Testis (tissue), 5 donors: Measurements from ENCODE around the gene MYO19. TPM values are rescaled to one million over a fixed set of nuclear protein-coding genes. Genes with fewer than 3 reads are reported as not detected.

Experiments used
- DNase-seq: peaks from one replicate; pipeline ENCODE4 v3.0.0-alpha.2; 2019
- H3K27ac ChIP-seq, 2 donors: fragments of 200-600 bp; sonication (generic); one replicate each; pipeline ENCODE4 v1.5.1; 2019
- H3K27me3 ChIP-seq: fragments of 200-600 bp; sonication (generic); one replicate; pipeline ENCODE4 v1.5.1; 2019
- H3K36me3 ChIP-seq: fragments of 200-600 bp; sonication (generic); one replicate; pipeline ENCODE4 v1.5.1; 2017; ENCODE audit warnings: low read depth; ENCODE audit errors: missing control alignments
- H3K4me1 ChIP-seq: fragments of 200-600 bp; sonication (generic); one replicate; pipeline ENCODE4 v1.5.1; 2019
- H3K4me3 ChIP-seq, 2 donors: fragments of 200-600 bp; sonication (generic); one replicate each; pipeline ENCODE4 v1.5.1; 2017 to 2019
- H3K9me3 ChIP-seq: fragments of 200-600 bp; sonication (generic); one replicate; pipeline ENCODE4 v1.5.1; 2017
- CTCF ChIP-seq, 3 experiments: fragments of 450-650 bp in 2 of 3; fragments of 200-600 bp in 1 of 3; sonication (generic) in 1 of 3; IDR thresholded peaks; one replicate each; pipeline ENCODE4 v1.5.1; 2016 to 2019; ENCODE audit warnings: antibody characterized with exemption in 3 of 3, mild to moderate bottlenecking in 2 of 3, moderate library complexity in 1 of 3
- POLR2A ChIP-seq: fragments of 450-650 bp; IDR thresholded peaks from one replicate; pipeline ENCODE4 v1.6.1; 2017; ENCODE audit warnings: antibody characterized with exemption, mild to moderate bottlenecking, moderate library complexity
- WGBS, 2 donors: methylation state at CpG; one replicate each; pipeline ENCODE4 v1.1.5; 2018; 5-methylcytosine and 5-hydroxymethylcytosine counted together
- intact Hi-C: fragments of 100-400 bp; cut with DNase I; formaldehyde crosslinking; loops from one replicate; pipeline ENCODE4 v1.15.1; 2023; ENCODE audit warnings: low total_unique reads
- long read RNA-seq, 2 donors: transcript quantifications; one replicate each; lab custom pipeline, GENCODE V29; 2026
- polyA plus RNA-seq: library from polyadenylated mRNA; stranded (reverse); fragments of 350-450 nt; fragmentation: Illumina TruSeq; extraction: RNeasy Lipid Tissue Mini Kit (QIAGEN cat#74804); gene quantifications from one replicate; pipeline ENCODE4 v1.2.3, GENCODE V29; 2014; ENCODE audit warnings: low read depth, low replicate concordance; ENCODE audit not compliant: insufficient read depth
- total RNA-seq, 2 donors: library from RNA; depleted of rRNA; stranded (reverse); fragments of >200 nt; gene quantifications; one replicate each; pipeline ENCODE4 v1.2.3, GENCODE V29; 2016

Gene MYO19
- total RNA-seq: 100 to 1,000 TPM; 128 to 163 TPM
- polyA plus RNA-seq: 52.2 TPM
- long read RNA-seq, donor 1, partial matches to known transcripts: 121 of 150 reads
- long read RNA-seq, donor 1, other reads (novel, unspliced or antisense): 24 of 150 reads
- long read RNA-seq, donor 2, partial matches to known transcripts: 13 of 15 reads
- long read RNA-seq, donor 2, other reads (novel, unspliced or antisense): 0 of 15 reads

GRCh38 chr17:36534840-36535668 lies at the start of gene MYO19, which contains the start of gene PIGW:
TSS of gene MYO19 (minus strand) at chr17:36534868. CDS start at chr17:36532538, 2,330 bp downstream.
TSS of gene PIGW (plus strand) at chr17:36534987. CDS start at chr17:36537102, 2,115 bp downstream.
- peak within 1 kb of the TSS; percentile 83 to 89 for H3K4me3 ChIP-seq
- intact Hi-C loops: no loop called here
- no peaks in the 10 kb centered on the region for H3K9me3 ChIP-seq
- no peaks in the 10 kb centered on the region for H3K36me3 ChIP-seq
- TF ChIP-seq POLR2A (no peak), CTCF (IDR thresholded peaks at IDR 0.05) (peak in 1 of 3 experiments; percentile 9)
- WGBS, 2 donors: 0% methylated on average over 14 to 76 of the region's 83 CpGs
- H3K4me1 ChIP-seq: peaks cover 8% of the 10 kb centered on the region
- H3K27me3 ChIP-seq: no peaks in the 10 kb centered on the region
- peak; percentile 89 for DNase-seq
- H3K27ac ChIP-seq: peak within 1 kb of the TSS; percentile 86 to 88

GRCh38 chr17:36583787-36584186 lies 49.1 kb upstream of the MYO19 start:
- DNase-seq: no peak
- Histone ChIP-seq H3K27ac (no peak overlapping the region), H3K27me3 (no peaks in the 10 kb centered on the region), H3K4me3 (no peak overlapping the region), H3K36me3 (no peaks in the 10 kb centered on the region), H3K4me1 (no peaks in the 10 kb centered on the region), H3K9me3 (no peaks in the 10 kb centered on the region)
- intact Hi-C loops: no loop called here
- no peak for TF ChIP-seq POLR2A
- TF ChIP-seq CTCF (IDR thresholded peaks at IDR 0.05): no peak
- WGBS, 2 donors: 52 to 67% methylated on average over 1 of the region's 1 CpG

- no peak for DNase-seq
- WGBS, 2 donors: 93 to 95% methylated on average over 2 of the region's 2 CpGs
- Histone ChIP-seq H3K4me1 (no peaks in the 10 kb centered on the region), H3K27me3 (no peaks in the 10 kb centered on the region), H3K9me3 (no peaks in the 10 kb centered on the region), H3K27ac (no peak overlapping the region), H3K36me3 (no peaks in the 10 kb centered on the region), H3K4me3 (no peak overlapping the region)
- intact Hi-C loops: no loop called here
- no peak for TF ChIP-seq POLR2A
- no peak for TF ChIP-seq CTCF (IDR thresholded peaks at IDR 0.05)
Observed at GRCh38 chr17:36578671-36579070, 44.0 kb upstream of the MYO19 start.

GRCh38 chr17:36576793-36577192 lies 42.1 kb upstream of the MYO19 start:
- WGBS, 2 donors: 89 to 97% methylated on average over 2 of the region's 2 CpGs
- Histone ChIP-seq H3K4me1 (no peaks in the 10 kb centered on the region), H3K27ac (no peak overlapping the region), H3K9me3 (no peaks in the 10 kb centered on the region), H3K27me3 (no peaks in the 10 kb centered on the region), H3K36me3 (no peaks in the 10 kb centered on the region), H3K4me3 (no peak overlapping the region)
- TF ChIP-seq POLR2A: no peak
- no peak for TF ChIP-seq CTCF (IDR thresholded peaks at IDR 0.05)
- intact Hi-C loops: no loop called here
- no peak for DNase-seq
